HepG2 (cell line): ENCODE results near the gene MIX23. TPM values are rescaled to one million over a fixed set of nuclear protein-coding genes. Genes with fewer than 3 reads are reported as not detected.

Source experiments
- AHR ChIP-seq: IDR thresholded peaks from 2 replicates; pipeline ENCODE4 v1.6.1; 2018; ENCODE audit warnings: missing genetic modification reagents, missing compliant biosample characterization
- DPF2 ChIP-seq: sonication (generic); formaldehyde crosslinking; IDR thresholded peaks from 2 replicates; pipeline ENCODE4 v1.4.0; 2020; ENCODE audit warnings: mild to moderate bottlenecking, low read depth, missing genetic modification reagents, borderline replicate concordance
- FOSL1 ChIP-seq: sonication (generic); formaldehyde crosslinking; IDR thresholded peaks from 2 replicates; pipeline ENCODE4 v1.9.0; 2021; ENCODE audit warnings: missing genetic modification reagents, borderline replicate concordance
- HNRNPL ChIP-seq: fragments of 200-400 bp; formaldehyde crosslinking; IDR thresholded peaks from 2 replicates; pipeline ENCODE4 v1.6.1; 2017; ENCODE audit warnings: mild to moderate bottlenecking, low read depth, low read length
- KDM5B ChIP-seq: sonication (generic); formaldehyde crosslinking; IDR thresholded peaks from 2 replicates; pipeline ENCODE4 v1.4.0; 2020; ENCODE audit warnings: missing genetic modification reagents, mild to moderate bottlenecking, borderline replicate concordance
- KLF16 ChIP-seq, 2 experiments: sonication (generic) in 1 of 2; formaldehyde crosslinking in 1 of 2; IDR thresholded peaks; 2 replicates each; pipeline versions ENCODE4 v1.6.1 to v1.8.0; 2016 to 2023; ENCODE audit warnings: missing genetic modification reagents in 2 of 2, missing compliant biosample characterization in 1 of 2
- MEIS1 ChIP-seq: sonication (generic); formaldehyde crosslinking; IDR thresholded peaks from 2 replicates; pipeline ENCODE4 v1.9.0; 2021; ENCODE audit warnings: mild to moderate bottlenecking, missing genetic modification reagents, moderate library complexity, borderline replicate concordance
- MIXL1 ChIP-seq: IDR thresholded peaks from 2 replicates; pipeline ENCODE4 v1.6.1; 2016
- NFKB2 ChIP-seq: sonication (generic); formaldehyde crosslinking; IDR thresholded peaks from 2 replicates; pipeline ENCODE4 v1.4.0; 2020; ENCODE audit warnings: missing genetic modification reagents, borderline replicate concordance
- ZNF225 ChIP-seq: sonication (generic); formaldehyde crosslinking; IDR thresholded peaks from 2 replicates; pipeline ENCODE4 v1.4.0; 2020; ENCODE audit warnings: mild to moderate bottlenecking, missing genetic modification reagents
- ZNF570 ChIP-seq: sonication (generic); formaldehyde crosslinking; IDR thresholded peaks from 2 replicates; pipeline ENCODE4 v1.4.0; 2020; ENCODE audit warnings: mild to moderate bottlenecking, missing genetic modification reagents, borderline replicate concordance
- ZNF724P ChIP-seq: sonication (generic); formaldehyde crosslinking; IDR thresholded peaks from 2 replicates; pipeline ENCODE4 v1.8.0; 2022; ENCODE audit warnings: missing genetic modification reagents, borderline replicate concordance
- polyA plus RNA-seq, 8 experiments: library from polyadenylated mRNA; depleted of rRNA in 3 of 8; stranded (reverse) in 7 of 8; unstranded in 1 of 8; fragments of >200 nt; fragmentation: Illumina TruSeq in 4 of 8; extraction: Trizol in 4 of 8; gene quantifications; 2 replicates each; pipeline versions ENCODE4 v1.2.1 to v1.2.3, GENCODE V29; 2011 to 2016; ENCODE audit warnings: low read depth in 4 of 8, missing spikeins in 1 of 8, mixed read lengths in 1 of 8; ENCODE audit not compliant: insufficient read depth in 1 of 8
- total RNA-seq, 5 experiments: library from RNA; depleted of rRNA; stranded (reverse); fragments of >200 nt; fragmentation: Illumina TruSeq; extraction: Trizol; gene quantifications; 2 replicates each; pipeline ENCODE4 v1.2.3, GENCODE V29; 2016; ENCODE audit warnings: low read depth in 1 of 5
- TF ChIP-seq, protein P1 (sequence below): sonication (generic); formaldehyde crosslinking; IDR thresholded peaks from 2 replicates; pipeline ENCODE4 v1.9.0; 2021; ENCODE audit warnings: mild to moderate bottlenecking, missing genetic modification reagents
- TF ChIP-seq, protein P2 (sequence below): sonication (generic); formaldehyde crosslinking; IDR thresholded peaks from 2 replicates; pipeline ENCODE4 v1.4.0; 2020; ENCODE audit warnings: missing genetic modification reagents, mild to moderate bottlenecking, borderline replicate concordance
- TF ChIP-seq, protein P3 (sequence below): sonication (generic); formaldehyde crosslinking; IDR thresholded peaks from 2 replicates; pipeline ENCODE4 v1.5.0; 2020; ENCODE audit warnings: missing genetic modification reagents
- TF ChIP-seq, protein P4 (sequence below): conservative IDR thresholded peaks from 2 replicates; pipeline ENCODE4 v1.6.1; 2018; ENCODE audit warnings: missing genetic modification reagents

MIX23 gene
- total and polyA plus RNA-seq, 2 of the 13 experiments (the other 11 are each of a cell fraction or from before 2014, with no cell fraction given), result 20.0 to 152 TPM

DNA sequence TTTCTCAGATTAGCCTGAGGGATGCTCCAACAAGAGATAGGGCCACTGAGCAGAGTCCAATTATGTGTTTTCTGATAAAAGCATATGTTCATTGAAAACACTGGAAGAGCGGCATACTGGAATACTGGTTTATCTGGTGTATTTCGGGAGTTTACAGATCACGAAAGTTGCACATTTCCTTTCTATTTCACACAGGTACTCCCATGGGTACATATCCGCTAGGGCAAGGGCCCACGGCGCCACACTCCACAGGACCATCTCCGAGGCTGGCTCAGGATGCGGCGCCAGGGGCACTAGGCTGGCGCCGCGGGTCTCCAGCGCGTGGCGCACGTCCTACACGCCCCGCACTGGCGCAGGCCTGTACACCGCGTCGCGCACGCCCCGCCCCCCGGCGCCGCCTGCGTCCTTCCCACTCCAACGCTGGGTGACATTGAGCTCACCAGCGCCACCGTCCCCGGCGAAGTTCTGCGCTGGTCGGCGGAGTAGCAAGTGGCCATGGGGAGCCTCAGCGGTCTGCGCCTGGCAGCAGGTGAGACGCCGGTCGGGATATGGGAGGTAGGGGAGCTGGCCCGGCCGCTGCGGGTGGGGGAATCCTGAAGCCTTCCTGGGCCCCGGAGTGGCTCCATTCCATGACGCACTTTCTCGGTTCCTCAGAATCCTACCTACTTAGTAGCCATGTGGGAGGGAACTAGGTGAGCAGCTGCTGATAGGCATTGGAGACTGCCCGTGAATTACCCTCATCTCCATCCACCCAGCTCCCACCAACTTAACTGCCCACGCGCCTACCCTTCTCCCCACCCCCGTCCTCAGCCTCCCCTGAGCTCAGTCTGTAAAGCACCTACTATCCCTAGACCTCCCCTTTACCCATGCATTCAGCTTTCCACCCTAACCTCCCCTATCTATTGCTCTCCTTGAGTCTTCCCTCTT, 1.0 kb upstream of the MIX23 start, which contains the start of gene FAM162A (continued):
- TF ChIP-seq, protein P1, sequence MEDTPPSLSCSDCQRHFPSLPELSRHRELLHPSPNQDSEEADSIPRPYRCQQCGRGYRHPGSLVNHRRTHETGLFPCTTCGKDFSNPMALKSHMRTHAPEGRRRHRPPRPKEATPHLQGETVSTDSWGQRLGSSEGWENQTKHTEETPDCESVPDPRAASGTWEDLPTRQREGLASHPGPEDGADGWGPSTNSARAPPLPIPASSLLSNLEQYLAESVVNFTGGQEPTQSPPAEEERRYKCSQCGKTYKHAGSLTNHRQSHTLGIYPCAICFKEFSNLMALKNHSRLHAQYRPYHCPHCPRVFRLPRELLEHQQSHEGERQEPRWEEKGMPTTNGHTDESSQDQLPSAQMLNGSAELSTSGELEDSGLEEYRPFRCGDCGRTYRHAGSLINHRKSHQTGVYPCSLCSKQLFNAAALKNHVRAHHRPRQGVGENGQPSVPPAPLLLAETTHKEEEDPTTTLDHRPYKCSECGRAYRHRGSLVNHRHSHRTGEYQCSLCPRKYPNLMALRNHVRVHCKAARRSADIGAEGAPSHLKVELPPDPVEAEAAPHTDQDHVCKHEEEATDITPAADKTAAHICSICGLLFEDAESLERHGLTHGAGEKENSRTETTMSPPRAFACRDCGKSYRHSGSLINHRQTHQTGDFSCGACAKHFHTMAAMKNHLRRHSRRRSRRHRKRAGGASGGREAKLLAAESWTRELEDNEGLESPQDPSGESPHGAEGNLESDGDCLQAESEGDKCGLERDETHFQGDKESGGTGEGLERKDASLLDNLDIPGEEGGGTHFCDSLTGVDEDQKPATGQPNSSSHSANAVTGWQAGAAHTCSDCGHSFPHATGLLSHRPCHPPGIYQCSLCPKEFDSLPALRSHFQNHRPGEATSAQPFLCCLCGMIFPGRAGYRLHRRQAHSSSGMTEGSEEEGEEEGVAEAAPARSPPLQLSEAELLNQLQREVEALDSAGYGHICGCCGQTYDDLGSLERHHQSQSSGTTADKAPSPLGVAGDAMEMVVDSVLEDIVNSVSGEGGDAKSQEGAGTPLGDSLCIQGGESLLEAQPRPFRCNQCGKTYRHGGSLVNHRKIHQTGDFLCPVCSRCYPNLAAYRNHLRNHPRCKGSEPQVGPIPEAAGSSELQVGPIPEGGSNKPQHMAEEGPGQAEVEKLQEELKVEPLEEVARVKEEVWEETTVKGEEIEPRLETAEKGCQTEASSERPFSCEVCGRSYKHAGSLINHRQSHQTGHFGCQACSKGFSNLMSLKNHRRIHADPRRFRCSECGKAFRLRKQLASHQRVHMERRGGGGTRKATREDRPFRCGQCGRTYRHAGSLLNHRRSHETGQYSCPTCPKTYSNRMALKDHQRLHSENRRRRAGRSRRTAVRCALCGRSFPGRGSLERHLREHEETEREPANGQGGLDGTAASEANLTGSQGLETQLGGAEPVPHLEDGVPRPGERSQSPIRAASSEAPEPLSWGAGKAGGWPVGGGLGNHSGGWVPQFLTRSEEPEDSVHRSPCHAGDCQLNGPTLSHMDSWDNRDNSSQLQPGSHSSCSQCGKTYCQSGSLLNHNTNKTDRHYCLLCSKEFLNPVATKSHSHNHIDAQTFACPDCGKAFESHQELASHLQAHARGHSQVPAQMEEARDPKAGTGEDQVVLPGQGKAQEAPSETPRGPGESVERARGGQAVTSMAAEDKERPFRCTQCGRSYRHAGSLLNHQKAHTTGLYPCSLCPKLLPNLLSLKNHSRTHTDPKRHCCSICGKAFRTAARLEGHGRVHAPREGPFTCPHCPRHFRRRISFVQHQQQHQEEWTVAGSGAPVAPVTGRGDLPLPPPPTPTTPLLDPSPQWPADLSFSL (CRISPR knock-in tag), result peak; percentile 38; the same call in 1 of the 2 replicates
- TF ChIP-seq NFKB2 (CRISPR knock-in tag), result peak; percentile 89; the same call in 1 of the 2 replicates
- TF ChIP-seq ZNF724P (CRISPR knock-in tag), result no peak; the same call in 1 of the 2 replicates
- TF ChIP-seq, protein P2, sequence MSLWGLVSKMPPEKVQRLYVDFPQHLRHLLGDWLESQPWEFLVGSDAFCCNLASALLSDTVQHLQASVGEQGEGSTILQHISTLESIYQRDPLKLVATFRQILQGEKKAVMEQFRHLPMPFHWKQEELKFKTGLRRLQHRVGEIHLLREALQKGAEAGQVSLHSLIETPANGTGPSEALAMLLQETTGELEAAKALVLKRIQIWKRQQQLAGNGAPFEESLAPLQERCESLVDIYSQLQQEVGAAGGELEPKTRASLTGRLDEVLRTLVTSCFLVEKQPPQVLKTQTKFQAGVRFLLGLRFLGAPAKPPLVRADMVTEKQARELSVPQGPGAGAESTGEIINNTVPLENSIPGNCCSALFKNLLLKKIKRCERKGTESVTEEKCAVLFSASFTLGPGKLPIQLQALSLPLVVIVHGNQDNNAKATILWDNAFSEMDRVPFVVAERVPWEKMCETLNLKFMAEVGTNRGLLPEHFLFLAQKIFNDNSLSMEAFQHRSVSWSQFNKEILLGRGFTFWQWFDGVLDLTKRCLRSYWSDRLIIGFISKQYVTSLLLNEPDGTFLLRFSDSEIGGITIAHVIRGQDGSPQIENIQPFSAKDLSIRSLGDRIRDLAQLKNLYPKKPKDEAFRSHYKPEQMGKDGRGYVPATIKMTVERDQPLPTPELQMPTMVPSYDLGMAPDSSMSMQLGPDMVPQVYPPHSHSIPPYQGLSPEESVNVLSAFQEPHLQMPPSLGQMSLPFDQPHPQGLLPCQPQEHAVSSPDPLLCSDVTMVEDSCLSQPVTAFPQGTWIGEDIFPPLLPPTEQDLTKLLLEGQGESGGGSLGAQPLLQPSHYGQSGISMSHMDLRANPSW, result no peak
- peak; percentile 78; the same call in 1 of the 2 replicates for TF ChIP-seq ZNF225 (CRISPR knock-in tag)
- peak; percentile 92 for TF ChIP-seq MIXL1 (CRISPR knock-in tag)
- TF ChIP-seq, protein P3, sequence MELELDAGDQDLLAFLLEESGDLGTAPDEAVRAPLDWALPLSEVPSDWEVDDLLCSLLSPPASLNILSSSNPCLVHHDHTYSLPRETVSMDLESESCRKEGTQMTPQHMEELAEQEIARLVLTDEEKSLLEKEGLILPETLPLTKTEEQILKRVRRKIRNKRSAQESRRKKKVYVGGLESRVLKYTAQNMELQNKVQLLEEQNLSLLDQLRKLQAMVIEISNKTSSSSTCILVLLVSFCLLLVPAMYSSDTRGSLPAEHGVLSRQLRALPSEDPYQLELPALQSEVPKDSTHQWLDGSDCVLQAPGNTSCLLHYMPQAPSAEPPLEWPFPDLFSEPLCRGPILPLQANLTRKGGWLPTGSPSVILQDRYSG (CRISPR knock-in tag), result peak; percentile 78; the same call in 1 of the 2 replicates
- no peak for TF ChIP-seq ZNF570
- TF ChIP-seq KLF16 (CRISPR knock-in tag; IDR thresholded peaks at IDR 0.05), result peak in 1 of 2 experiments; percentile 96; a peak in 2 of 4 replicates
- TF ChIP-seq, protein P4, sequence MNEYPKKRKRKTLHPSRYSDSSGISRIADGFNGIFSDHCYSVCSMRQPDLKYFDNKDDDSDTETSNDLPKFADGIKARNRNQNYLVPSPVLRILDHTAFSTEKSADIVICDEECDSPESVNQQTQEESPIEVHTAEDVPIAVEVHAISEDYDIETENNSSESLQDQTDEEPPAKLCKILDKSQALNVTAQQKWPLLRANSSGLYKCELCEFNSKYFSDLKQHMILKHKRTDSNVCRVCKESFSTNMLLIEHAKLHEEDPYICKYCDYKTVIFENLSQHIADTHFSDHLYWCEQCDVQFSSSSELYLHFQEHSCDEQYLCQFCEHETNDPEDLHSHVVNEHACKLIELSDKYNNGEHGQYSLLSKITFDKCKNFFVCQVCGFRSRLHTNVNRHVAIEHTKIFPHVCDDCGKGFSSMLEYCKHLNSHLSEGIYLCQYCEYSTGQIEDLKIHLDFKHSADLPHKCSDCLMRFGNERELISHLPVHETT (CRISPR knock-in tag), result peak; percentile 82; the same call in 1 of the 2 replicates
- 0 out of 2 replicates have a peak, but pooled peaks have one; percentile 58 for TF ChIP-seq HNRNPL
- peak; percentile 86; the same call in 1 of the 2 replicates for TF ChIP-seq KDM5B
- TF ChIP-seq DPF2 (CRISPR knock-in tag), result no peak
- TF ChIP-seq MEIS1 (CRISPR knock-in tag), result peak; percentile 91
- peak; percentile 85 for TF ChIP-seq AHR (CRISPR knock-in tag)
- 0 out of 2 replicates have a peak, but pooled peaks have one; percentile 34 for TF ChIP-seq FOSL1 (CRISPR knock-in tag)
